Activated CD4-positive, alpha-beta T cell treated with anti-CD3 and anti-CD28 coated beads, Interleukin-2, amount 50 U/mL, for 48 hours (primary cell): Measurements from ENCODE around the gene SGMS2.

Experiments used
- DNase-seq, 2 experiments: peaks; one replicate each; pipeline ENCODE4 v3.0.0-alpha.2; 2020

The SGMS2 gene

GRCh38 chr4:107824350-107825071 is at the start of gene SGMS2:
TSS of gene SGMS2 (plus strand) at chr4:107824932. CDS start at chr4:107895554, 70,622 bp downstream.
- peak; percentile 78 to 84 for DNase-seq

- no peak for DNase-seq
These were observed 46.8 kb upstream of the SGMS2 start for GRCh38 chr4:107777890-107778289.

- no peak for DNase-seq
These were observed 45.8 kb upstream of the SGMS2 start for GRCh38 chr4:107778784-107779530.

GRCh38 chr4:107780665-107781064 is 44.1 kb upstream of the SGMS2 start:
- no peak for DNase-seq

- DNase-seq = no peak
These were observed 32.8 kb upstream of the SGMS2 start for GRCh38 chr4:107791902-107792301.

GRCh38 chr4:107792711-107793110 is 32.0 kb upstream of the SGMS2 start:
- DNase-seq = no peak

- no peak for DNase-seq
These were observed 30.7 kb upstream of the SGMS2 start for GRCh38 chr4:107793996-107794395.

GRCh38 chr4:107799669-107800450 is 24.9 kb upstream of the SGMS2 start:
- no peak for DNase-seq

- DNase-seq = no peak
These were observed 24.0 kb upstream of the SGMS2 start for GRCh38 chr4:107800706-107801105.

- DNase-seq = no peak
These were observed 22.9 kb upstream of the SGMS2 start for GRCh38 chr4:107801766-107802211.

GRCh38 chr4:107804956-107805355 is 19.8 kb upstream of the SGMS2 start:
- no peak for DNase-seq

GRCh38 chr4:107806196-107806595 is 18.5 kb upstream of the SGMS2 start:
- DNase-seq = no peak

GRCh38 chr4:107808572-107808971 is 16.2 kb upstream of the SGMS2 start:
- DNase-seq = no peak

- DNase-seq = no peak
These were observed 15.5 kb upstream of the SGMS2 start for GRCh38 chr4:107809210-107809609.

GRCh38 chr4:107814758-107815157 is 10.0 kb upstream of the SGMS2 start:
- DNase-seq = no peak

- DNase-seq = no peak
These were observed 9.6 kb upstream of the SGMS2 start for GRCh38 chr4:107815158-107815557.

- DNase-seq = no peak
These were observed 6.3 kb upstream of the SGMS2 start for GRCh38 chr4:107818301-107818910.

- DNase-seq = no peak
These were observed 822 bp upstream of the SGMS2 start for GRCh38 chr4:107823870-107824349.

GRCh38 chr4:107825072-107825824 is 516 bp downstream of the SGMS2 start:
- peak in 1 of 2 experiments; percentile 12 for DNase-seq

GRCh38 chr4:107826421-107826980 is 1.8 kb downstream of the SGMS2 start:
- no peak for DNase-seq

GRCh38 chr4:107828315-107829090 is 3.8 kb downstream of the SGMS2 start:
- DNase-seq = no peak
